ENCODE results near the gene USP40. TPM values are rescaled to one million over a fixed set of nuclear protein-coding genes. Genes with fewer than 3 reads are reported as not detected.
"Not testable (repeated sequence)": the region's sequence is repeated elsewhere in the genome, so short reads cannot be mapped to it uniquely, and the experiment has no call there.

Gene USP40
- total and polyA plus RNA-seq, 9 of the 15 experiments (the other 6 are each of a cell fraction or from before 2014, with no cell fraction given), result 5.5 to 15.0 (median 9.3) TPM

DNA sequence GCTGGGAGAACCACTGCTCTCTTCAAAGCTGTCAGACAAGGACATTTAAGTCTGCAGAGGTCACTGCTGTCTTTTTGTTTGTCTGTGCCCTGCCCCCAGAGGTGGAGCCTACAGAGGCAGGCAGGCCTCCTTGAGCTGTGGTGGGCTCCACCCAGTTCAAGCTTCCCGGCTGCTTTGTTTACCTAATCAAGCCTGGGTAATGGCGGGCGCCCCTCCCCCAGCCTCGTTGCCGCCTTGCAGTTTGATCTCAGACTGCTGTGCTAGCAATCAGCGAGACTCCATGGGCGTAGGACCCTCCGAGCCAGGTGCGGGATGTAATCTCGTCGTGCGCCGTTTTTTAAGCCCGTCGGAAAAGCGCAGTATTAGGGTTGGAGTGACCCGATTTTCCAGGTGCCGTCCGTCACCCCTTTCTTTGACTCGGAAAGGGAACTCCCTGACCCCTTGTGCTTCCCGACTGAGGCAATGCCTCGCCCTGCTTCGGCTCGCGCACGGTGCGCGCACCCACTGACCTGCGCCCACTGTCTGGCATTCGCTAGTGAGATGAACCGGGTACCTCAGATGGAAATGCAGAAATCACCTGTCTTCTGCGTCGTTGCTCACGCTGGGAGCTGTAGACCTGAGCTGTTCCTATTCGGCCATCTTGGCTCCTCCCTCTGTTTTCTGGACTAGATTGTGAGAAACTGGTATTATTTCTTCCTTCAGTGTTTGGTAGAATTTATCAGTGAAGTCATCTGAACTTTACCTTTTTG, 16.8 kb upstream of the USP40 start:
- Histone ChIP-seq H3K4me3 (peak overlapping the region; percentile 32), H3K9ac (ENCODE audit: insufficient read depth in 1 of 2, low read depth in 2 of 2, low read length in 2 of 2) (peak overlapping the region in 1 of 2 experiments; percentile 62; a peak in 2 of 4 replicates), H3K27ac (ENCODE audit: extremely low read depth, low read depth, low read length) (peak overlapping the region; percentile 67; the same call in 2 of the 3 replicates), H2AFZ (ENCODE audit: low read depth, low read length) (peak overlapping the region; percentile 81), H3K4me2 (ENCODE audit: insufficient read depth, low read length) (peak overlapping the region; percentile 58; the same call in 1 of the 2 replicates)
- H3K79me2 ChIP-seq (ENCODE audit: control insufficient read depth, insufficient read depth, low read length); ATAC-seq; H3K9me1 ChIP-seq (ENCODE audit: control insufficient read depth, insufficient read depth, low read length); H3K36me3 ChIP-seq (ENCODE audit: control insufficient read depth, insufficient read depth, low read length); H4K20me1 ChIP-seq (replicated peaks; ENCODE audit: control insufficient read depth, insufficient read depth, low read length); H3K4me1 ChIP-seq (replicated peaks in 1 of 2; ENCODE audit: control insufficient read depth in 2 of 2, insufficient read depth in 2 of 2, low read length in 2 of 2); CTCF ChIA-PET (ENCODE audit: low intra/inter-chr PET ratio); in situ Hi-C loops (cut with MboI); FAIRE-seq; H3K9me3 ChIP-seq (replicated peaks; ENCODE audit: control insufficient read depth, insufficient read depth, low read depth, low read length); H3K27me3 ChIP-seq (ENCODE audit: control insufficient read depth in 2 of 2, insufficient read depth in 2 of 2, low read length in 2 of 2): not testable (repeated sequence)
- peak in 1 of 4 experiments; percentile 25 for DNase-seq (ENCODE audit: extremely low read depth in 1 of 4, low spot score in 3 of 4)
- BruUV-seq (replicated peaks), result TSS peak; percentile 77
- POLR2A ChIA-PET, result interaction anchor here (0.9 kb wide), 1 partner anchor 13 kb away, joined by 3 read pairs; no protein-coding TSS in a partner anchor
- WGBS (ENCODE audit: insufficient coverage, low coverage, missing lambda C conversion rate), result 27% methylated on average over 6 of the region's 35 CpGs
- intact Hi-C loops (cut with micrococcal nuclease), result loop anchor here (10.0 kb wide), 1 partner anchor 131 kb away; the partner anchor contains the start of genes UGT1A4 and UGT1A5
- peak; percentile 34; the same call in 1 of the 2 replicates for TF ChIP-seq TAF7 (tag; IDR thresholded peaks at IDR 0.05)
- TF ChIP-seq, protein P1, sequence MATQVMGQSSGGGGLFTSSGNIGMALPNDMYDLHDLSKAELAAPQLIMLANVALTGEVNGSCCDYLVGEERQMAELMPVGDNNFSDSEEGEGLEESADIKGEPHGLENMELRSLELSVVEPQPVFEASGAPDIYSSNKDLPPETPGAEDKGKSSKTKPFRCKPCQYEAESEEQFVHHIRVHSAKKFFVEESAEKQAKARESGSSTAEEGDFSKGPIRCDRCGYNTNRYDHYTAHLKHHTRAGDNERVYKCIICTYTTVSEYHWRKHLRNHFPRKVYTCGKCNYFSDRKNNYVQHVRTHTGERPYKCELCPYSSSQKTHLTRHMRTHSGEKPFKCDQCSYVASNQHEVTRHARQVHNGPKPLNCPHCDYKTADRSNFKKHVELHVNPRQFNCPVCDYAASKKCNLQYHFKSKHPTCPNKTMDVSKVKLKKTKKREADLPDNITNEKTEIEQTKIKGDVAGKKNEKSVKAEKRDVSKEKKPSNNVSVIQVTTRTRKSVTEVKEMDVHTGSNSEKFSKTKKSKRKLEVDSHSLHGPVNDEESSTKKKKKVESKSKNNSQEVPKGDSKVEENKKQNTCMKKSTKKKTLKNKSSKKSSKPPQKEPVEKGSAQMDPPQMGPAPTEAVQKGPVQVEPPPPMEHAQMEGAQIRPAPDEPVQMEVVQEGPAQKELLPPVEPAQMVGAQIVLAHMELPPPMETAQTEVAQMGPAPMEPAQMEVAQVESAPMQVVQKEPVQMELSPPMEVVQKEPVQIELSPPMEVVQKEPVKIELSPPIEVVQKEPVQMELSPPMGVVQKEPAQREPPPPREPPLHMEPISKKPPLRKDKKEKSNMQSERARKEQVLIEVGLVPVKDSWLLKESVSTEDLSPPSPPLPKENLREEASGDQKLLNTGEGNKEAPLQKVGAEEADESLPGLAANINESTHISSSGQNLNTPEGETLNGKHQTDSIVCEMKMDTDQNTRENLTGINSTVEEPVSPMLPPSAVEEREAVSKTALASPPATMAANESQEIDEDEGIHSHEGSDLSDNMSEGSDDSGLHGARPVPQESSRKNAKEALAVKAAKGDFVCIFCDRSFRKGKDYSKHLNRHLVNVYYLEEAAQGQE (IDR thresholded peaks at IDR 0.05; ENCODE audit: borderline replicate concordance), result peak; percentile 25; the same call in 1 of the 2 replicates
- TF ChIP-seq, protein P1 (CRISPR knock-in tag; IDR thresholded peaks at IDR 0.05; ENCODE audit: low read depth), result not testable (repeated sequence)
